Activated CD8-positive, alpha-beta T cell treated with anti-CD3 and anti-CD28 coated beads, Interleukin-2, amount 10 ng/mL, durations not matched to agents 7 days and 5 days (primary cell): ENCODE measurements around the gene RHPN2. TPM values are rescaled to one million over a fixed set of nuclear protein-coding genes. Genes with fewer than 3 reads are reported as not detected.
"Not testable (repeated sequence)": the region's sequence is repeated elsewhere in the genome, so short reads cannot be mapped to it uniquely, and the experiment has no call there.

Experiments used
- ATAC-seq: fragments of 150-1000 bp; cut with Tn5 transposase; one replicate; pipeline ENCODE4 v1.10.0; 2021; ENCODE audit warnings: moderate library complexity
- CTCF ChIA-PET: fragments of 350-600 bp; sonication (Branson Sonifier 250); formaldehyde crosslinking; loops from one replicate; lab custom pipeline; 2021; ENCODE audit warnings: antibody characterized with exemption; lab: Charles Lee
- POLR2A ChIA-PET: fragments of 350-600 bp; sonication (Branson Sonifier 250); formaldehyde crosslinking; loops from one replicate; lab custom pipeline; 2021; ENCODE audit warnings: antibody characterized with exemption; lab: Charles Lee
- DNase-seq: peaks from one replicate; pipeline ENCODE4 v3.0.0-alpha.2; 2020
- H3K27ac Mint-ChIP-seq: one replicate; pipeline ENCODE4 v1.8.0; 2021; ENCODE audit warnings: mild to moderate bottlenecking, mixed read lengths
- H3K27me3 Mint-ChIP-seq: one replicate; pipeline ENCODE4 v1.8.0; 2021; ENCODE audit warnings: low read depth, mixed read lengths
- H3K36me3 Mint-ChIP-seq: one replicate; pipeline ENCODE4 v1.8.0; 2021; ENCODE audit warnings: low read depth, mixed read lengths
- H3K4me1 Mint-ChIP-seq: one replicate; pipeline ENCODE4 v1.8.0; 2021; ENCODE audit warnings: low read depth, mixed read lengths
- H3K4me3 Mint-ChIP-seq: one replicate; pipeline ENCODE4 v1.8.0; 2021; ENCODE audit warnings: mild to moderate bottlenecking, mixed read lengths
- H3K9me3 Mint-ChIP-seq: one replicate; pipeline ENCODE4 v1.8.0; 2022; ENCODE audit warnings: mixed read lengths; ENCODE audit not compliant: insufficient read depth
- total RNA-seq, 2 experiments: library from RNA; stranded (reverse); gene quantifications; one replicate each; pipeline ENCODE4 v1.2.3, GENCODE V29; 2021

The RHPN2 gene
- total RNA-seq, 2 experiments from 2014 or later = 2.5 to 3.0 TPM

GRCh38 chr19:32966750-32967149, 97.9 kb downstream of the RHPN2 start:
- Mint-ChIP-seq H3K4me1 (peaks cover 11% of the 10 kb centered on the region), H3K36me3 (peaks cover 23% of the 10 kb centered on the region), H3K27me3 (no peaks in the 10 kb centered on the region), H3K4me3 (no peak overlapping the region), H3K27ac (no peak overlapping the region), H3K9me3 (no peaks in the 10 kb centered on the region)
- CTCF ChIA-PET = interaction anchor here (1.7 kb wide), 1 partner anchor 10 kb away, joined by 6 read pairs; no protein-coding TSS in a partner anchor
- DNase-seq (no peak), ATAC-seq (no peak)
- POLR2A ChIA-PET = no interaction called here

- ChIA-PET CTCF (no interaction called here), POLR2A (no interaction called here)
- no peak overlapping the region for H3K27ac Mint-ChIP-seq
- no peak overlapping the region for H3K4me3 Mint-ChIP-seq
- H3K4me1 Mint-ChIP-seq = no peaks in the 10 kb centered on the region
- H3K36me3 Mint-ChIP-seq = peaks cover 30% of the 10 kb centered on the region
- ATAC-seq = no peak
- no peaks in the 10 kb centered on the region for H3K9me3 Mint-ChIP-seq
- no peaks in the 10 kb centered on the region for H3K27me3 Mint-ChIP-seq
- no peak for DNase-seq
Measured at GRCh38 chr19:32945260-32945659, 119.4 kb downstream of the RHPN2 start.

- CTCF ChIA-PET, H3K4me3 Mint-ChIP-seq, H3K27me3 Mint-ChIP-seq, H3K4me1 Mint-ChIP-seq, H3K9me3 Mint-ChIP-seq, ATAC-seq, DNase-seq, POLR2A ChIA-PET, H3K27ac Mint-ChIP-seq: not testable (repeated sequence)
- peaks cover 17% of the 10 kb centered on the region for H3K36me3 Mint-ChIP-seq
Measured at GRCh38 chr19:32941273-32941672, 123.4 kb downstream of the RHPN2 start.

- Mint-ChIP-seq H3K4me1 (no peaks in the 10 kb centered on the region), H3K36me3 (peaks cover 10% of the 10 kb centered on the region), H3K27ac (no peak overlapping the region), H3K4me3 (no peak overlapping the region), H3K27me3 (no peaks in the 10 kb centered on the region), H3K9me3 (no peaks in the 10 kb centered on the region)
- POLR2A ChIA-PET = no interaction called here
- CTCF ChIA-PET = no interaction called here
- ATAC-seq = no peak
- no peak for DNase-seq
Measured at GRCh38 chr19:32936065-32936464, 128.6 kb downstream of the RHPN2 start.

- CTCF ChIA-PET = no interaction called here
- Mint-ChIP-seq H3K36me3 (peaks cover 11% of the 10 kb centered on the region), H3K27ac (no peak overlapping the region), H3K9me3 (no peaks in the 10 kb centered on the region), H3K4me3 (no peak overlapping the region), H3K27me3 (no peaks in the 10 kb centered on the region), H3K4me1 (no peaks in the 10 kb centered on the region)
- ATAC-seq (no peak), DNase-seq (no peak)
- POLR2A ChIA-PET = no interaction called here
Measured at GRCh38 chr19:32935629-32936028, 129.1 kb downstream of the RHPN2 start.

GRCh38 chr19:32933571-32933970, 131.1 kb downstream of the RHPN2 start:
- Mint-ChIP-seq H3K27ac (no peak overlapping the region), H3K9me3 (peaks cover 3% of the 10 kb centered on the region), H3K4me1 (no peaks in the 10 kb centered on the region), H3K4me3 (no peak overlapping the region), H3K27me3 (no peaks in the 10 kb centered on the region), H3K36me3 (peaks cover 27% of the 10 kb centered on the region)
- ATAC-seq = no peak
- DNase-seq = no peak
- ChIA-PET POLR2A (no interaction called here), CTCF (interaction anchor here (1.2 kb wide), 1 partner anchor 144 kb away, joined by 3 read pairs; no protein-coding TSS in a partner anchor)

- ATAC-seq = no peak
- DNase-seq = no peak
- peaks cover 7% of the 10 kb centered on the region for H3K9me3 Mint-ChIP-seq
- H3K4me1 Mint-ChIP-seq = no peaks in the 10 kb centered on the region
- H3K27me3 Mint-ChIP-seq = no peaks in the 10 kb centered on the region
- no peak overlapping the region for H3K4me3 Mint-ChIP-seq
- CTCF ChIA-PET = no interaction called here
- H3K27ac Mint-ChIP-seq = no peak overlapping the region
- POLR2A ChIA-PET = no interaction called here
- peaks cover 36% of the 10 kb centered on the region for H3K36me3 Mint-ChIP-seq
Measured at GRCh38 chr19:32930567-32930966, 134.1 kb downstream of the RHPN2 start.

- peaks cover 37% of the 10 kb centered on the region for H3K36me3 Mint-ChIP-seq
- POLR2A ChIA-PET = no interaction called here
- H3K27ac Mint-ChIP-seq = no peak overlapping the region
- CTCF ChIA-PET = no interaction called here
- H3K27me3 Mint-ChIP-seq = no peaks in the 10 kb centered on the region
- H3K9me3 Mint-ChIP-seq = peaks cover 7% of the 10 kb centered on the region
- no peak overlapping the region for H3K4me3 Mint-ChIP-seq
- no peaks in the 10 kb centered on the region for H3K4me1 Mint-ChIP-seq
- DNase-seq = no peak
- no peak for ATAC-seq
Measured at GRCh38 chr19:32928806-32929205, 135.9 kb downstream of the RHPN2 start.

Other genes starting within 250 kb of the RHPN2 start
- under 1 TPM; 0.10 to 0.58 TPM for gene SLC7A9, start 195.1 kb downstream of the RHPN2 start, total RNA-seq
- 10 to 100 TPM; 20.0 to 23.2 TPM for gene CEP89, start 92.9 kb downstream of the RHPN2 start, total RNA-seq
- gene FAAP24, start 92.6 kb downstream of the RHPN2 start, total RNA-seq = 1 to 10 TPM; 8.8 to 8.9 TPM
- gene GPATCH1, start 16.3 kb upstream of the RHPN2 start, total RNA-seq = 10 to 100 TPM; 12.7 to 13.6 TPM
- gene WDR88, start 67.2 kb upstream of the RHPN2 start, total RNA-seq = not detected
- not detected for gene LRP3, start 129.4 kb upstream of the RHPN2 start, total RNA-seq
- gene SLC7A10, start 161.0 kb upstream of the RHPN2 start, total RNA-seq = not detected
- gene CEBPA, start 237.6 kb upstream of the RHPN2 start, total RNA-seq = under 1 TPM in 1 of 2 experiments, not detected in 1; 0.11 TPM